HG02642 (cell line): ENCODE data around the gene ZSCAN10.

ENCODE experiments used
- ATAC-seq: cut with Tn5 transposase; IDR thresholded peaks from one replicate; pipeline ENCODE4 v1.9.1; 2021; ENCODE audit warnings: mild to moderate bottlenecking; ENCODE audit not compliant: unreplicated experiment, poor library complexity

ZSCAN10 gene

GRCh38 chr16:3112881-3113574 lies 13.9 kb upstream of the ZSCAN10 start:
- ATAC-seq = no peak

DNA sequence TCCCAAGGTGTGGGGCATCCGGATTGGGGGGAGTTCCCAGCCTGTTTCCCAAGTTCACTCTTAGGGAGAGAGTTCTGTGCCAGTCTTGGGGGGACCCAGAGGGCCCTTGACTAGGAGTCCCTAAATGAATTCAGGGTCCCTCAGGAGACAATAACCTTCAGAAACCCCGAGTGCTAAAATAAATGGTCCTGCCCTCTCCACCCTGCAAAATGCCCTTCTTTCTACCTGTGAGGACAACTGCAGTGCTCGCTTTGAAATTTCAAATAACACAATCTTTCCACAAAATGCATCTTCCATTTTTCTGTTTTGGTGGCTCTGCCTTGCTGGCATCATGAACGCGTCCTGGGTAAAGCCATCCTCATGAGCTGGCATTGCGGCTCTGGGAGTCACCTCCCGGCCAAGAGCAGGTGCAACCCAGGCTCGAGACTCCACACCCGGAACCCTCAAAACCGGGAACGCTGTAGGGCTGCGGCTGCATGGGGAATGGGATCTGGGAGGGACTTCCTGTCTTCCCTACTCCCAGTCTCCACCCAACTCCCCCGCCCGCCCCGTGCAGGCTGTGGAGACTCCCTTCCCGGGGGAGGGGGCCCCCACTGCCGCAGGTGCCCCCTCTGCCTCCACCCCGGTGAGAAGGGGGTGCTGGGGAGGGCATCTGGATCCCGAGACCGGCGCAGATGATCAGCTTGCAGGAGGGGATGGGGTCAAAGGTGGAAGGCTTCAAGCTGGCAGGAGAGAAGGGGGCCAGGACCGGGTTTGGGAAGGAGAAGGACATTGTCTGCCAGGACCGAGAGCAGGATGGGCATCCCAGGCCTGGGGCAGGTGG lies 13.2 kb upstream of the ZSCAN10 start, which contains the start of gene ZNF205:
Gene ZNF205 (plus strand): TSS at position 529 of the 823 bp plus-strand sequence. CDS start 845 bp downstream, outside the sequence.
- ATAC-seq = no peak

GRCh38 chr16:3106205-3106928 lies 7.3 kb upstream of the ZSCAN10 start:
- peak; percentile 89 for ATAC-seq

DNA sequence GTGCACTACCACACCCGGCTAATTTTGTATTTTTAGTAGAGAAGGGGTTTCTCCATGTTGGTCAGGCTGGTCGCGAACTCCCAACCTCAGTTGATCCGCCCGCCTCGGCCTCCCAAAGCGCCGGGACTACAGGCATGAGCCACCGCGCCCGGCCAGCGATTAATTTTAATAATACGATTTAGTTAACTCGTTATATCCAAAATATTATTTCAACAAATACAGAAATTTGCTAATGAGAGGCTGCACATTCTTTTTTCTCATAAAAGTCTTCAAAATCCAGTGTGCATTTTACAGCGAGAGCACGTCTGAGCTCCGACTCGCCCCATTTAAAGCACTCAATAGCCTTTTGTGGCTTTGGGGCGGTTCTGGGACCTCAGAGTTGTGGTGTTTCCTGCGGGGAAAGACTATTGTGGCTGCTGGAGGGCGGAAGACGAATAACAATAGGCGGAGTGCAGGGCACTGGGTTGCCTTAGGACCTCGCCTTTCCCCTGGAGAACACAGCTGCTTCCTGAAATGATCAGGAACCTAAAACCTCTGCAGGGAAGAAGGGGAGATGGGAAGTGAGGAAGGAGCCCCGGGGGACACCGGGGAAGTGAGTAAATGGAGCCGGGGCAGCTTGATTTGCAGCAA lies 2.9 kb upstream of the ZSCAN10 start:
- ATAC-seq = no peak

- ATAC-seq = no peak
These were observed 2.1 kb upstream of the ZSCAN10 start for GRCh38 chr16:3101018-3101840.

GRCh38 chr16:3099732-3100499 lies 822 bp upstream of the ZSCAN10 start:
- peak; percentile 66 for ATAC-seq

GRCh38 chr16:3099395-3099731 lies 269 bp upstream of the ZSCAN10 start:
- ATAC-seq = no peak

DNA sequence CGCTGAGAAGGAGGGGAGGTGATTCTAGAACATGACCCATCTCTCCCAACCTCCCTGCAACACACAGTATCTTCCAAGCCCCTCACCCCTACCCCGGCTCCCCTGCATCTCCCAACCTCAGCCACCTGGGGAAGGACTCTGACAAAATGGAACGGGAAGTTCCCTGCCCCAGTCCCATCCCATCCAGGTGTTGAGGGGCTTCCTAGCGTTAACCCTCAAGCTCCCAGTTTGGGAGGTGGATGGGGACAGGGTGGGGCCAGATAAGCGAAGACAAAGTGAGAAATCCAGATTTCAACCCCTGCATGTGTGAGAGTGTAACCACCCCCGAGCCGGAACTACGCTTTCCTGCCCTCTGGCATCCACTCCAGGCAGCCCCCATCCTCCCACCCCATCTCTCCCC lies 1.8 kb downstream of the ZSCAN10 start:
- no peak for ATAC-seq

DNA sequence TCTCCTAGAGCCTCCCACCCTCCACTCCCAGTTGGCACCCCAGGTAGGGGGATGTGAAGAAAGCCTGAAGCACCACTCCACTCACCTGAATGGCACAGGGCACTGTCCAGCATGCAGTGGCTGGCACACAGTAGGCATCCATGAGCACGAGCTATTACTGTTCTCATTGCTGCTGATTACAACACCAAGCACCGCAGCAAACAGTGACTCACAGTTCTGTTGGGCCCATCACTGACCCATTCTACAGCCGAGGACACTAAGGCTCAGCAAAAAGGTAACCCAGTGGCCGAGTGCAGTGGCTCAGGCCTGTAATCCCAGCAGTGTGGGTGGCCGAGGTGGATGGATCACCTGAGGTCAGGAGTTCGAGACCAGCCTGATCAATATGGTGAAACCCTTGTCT lies 2.7 kb downstream of the ZSCAN10 start:
- ATAC-seq = no peak

- peak; percentile 60 for ATAC-seq
These were observed 3.2 kb downstream of the ZSCAN10 start for GRCh38 chr16:3095869-3096268.

DNA sequence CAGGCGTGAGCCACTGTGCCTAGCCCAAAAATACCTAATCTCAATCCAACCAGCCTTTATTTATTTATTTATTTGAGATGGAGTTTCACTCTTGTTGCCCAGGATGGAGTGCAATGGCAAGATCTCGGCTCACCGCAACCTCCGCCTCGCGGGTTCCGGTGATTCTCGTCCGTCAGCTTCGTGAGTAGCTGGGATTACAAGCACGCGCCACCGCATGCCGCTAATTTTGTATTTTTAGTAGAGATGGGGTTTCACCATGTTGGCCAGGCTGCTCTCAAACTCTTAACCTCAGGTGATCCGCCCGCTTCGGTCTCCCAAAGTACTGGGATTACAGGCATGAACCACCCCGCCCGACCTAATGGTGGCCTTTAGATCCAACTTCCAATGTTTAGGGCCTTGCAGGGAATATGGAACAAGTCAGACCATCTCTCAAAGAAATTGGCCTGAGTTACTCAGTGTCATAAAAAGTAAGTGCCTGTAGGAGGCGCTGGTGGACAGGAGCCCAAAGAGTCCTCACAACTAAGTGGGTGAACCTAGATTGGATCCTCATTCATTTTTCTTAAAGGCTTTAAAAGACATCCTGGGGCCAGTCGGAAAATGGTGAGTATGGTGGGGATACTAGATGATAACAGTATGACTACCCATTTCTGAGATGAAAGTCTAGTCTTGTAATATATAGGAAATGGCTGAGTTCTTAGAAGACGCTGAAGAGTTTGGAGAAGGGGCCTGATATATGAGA lies 4.6 kb downstream of the ZSCAN10 start:
- ATAC-seq = no peak

DNA sequence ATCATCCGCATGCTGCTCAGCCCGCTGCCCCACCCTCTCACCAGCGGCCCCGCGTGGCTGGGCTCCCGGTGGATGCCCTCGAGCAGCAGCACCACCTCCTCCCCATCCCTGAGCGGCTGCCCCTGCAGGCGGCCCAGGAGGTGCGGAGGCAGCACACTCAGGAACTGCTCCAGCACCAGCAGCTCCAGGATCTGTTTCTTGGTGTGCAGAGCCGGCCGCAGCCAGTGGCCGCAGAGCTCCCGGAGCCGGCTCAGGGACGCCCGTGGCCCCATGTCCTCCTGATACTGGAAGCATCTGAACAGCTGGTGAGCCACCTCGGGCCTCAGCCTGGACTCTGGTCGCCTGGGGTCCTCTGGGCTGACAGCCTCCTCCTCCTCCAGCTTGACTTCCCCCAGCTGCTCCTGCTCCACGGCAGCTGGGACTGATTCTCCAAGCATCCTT lies 6.6 kb downstream of the ZSCAN10 start:
- no peak for ATAC-seq

DNA sequence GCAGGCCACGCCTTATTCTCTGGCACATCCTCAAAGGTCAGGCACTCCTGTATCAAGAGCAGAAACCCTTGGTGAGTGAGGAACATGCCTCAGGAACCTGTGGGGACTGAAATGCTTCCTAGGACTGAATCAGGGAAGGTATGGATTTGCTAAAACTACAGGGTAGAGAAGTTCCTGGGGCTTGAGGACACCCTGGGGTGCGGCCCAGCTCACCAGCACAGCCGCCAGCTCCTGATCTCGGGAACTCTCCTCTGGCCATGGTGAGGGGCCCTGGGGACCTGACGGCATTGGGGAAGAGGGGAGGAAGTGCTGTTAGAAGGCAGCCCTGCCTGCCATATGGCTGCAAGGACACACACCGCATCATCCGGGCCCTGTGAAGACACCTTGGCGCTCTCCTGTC lies 7.5 kb downstream of the ZSCAN10 start:
- no peak for ATAC-seq

GRCh38 chr16:3089717-3090592 lies 9.1 kb downstream of the ZSCAN10 start:
- ATAC-seq = no peak

- no peak for ATAC-seq
These were observed 10.0 kb downstream of the ZSCAN10 start for GRCh38 chr16:3088925-3089716.

DNA sequence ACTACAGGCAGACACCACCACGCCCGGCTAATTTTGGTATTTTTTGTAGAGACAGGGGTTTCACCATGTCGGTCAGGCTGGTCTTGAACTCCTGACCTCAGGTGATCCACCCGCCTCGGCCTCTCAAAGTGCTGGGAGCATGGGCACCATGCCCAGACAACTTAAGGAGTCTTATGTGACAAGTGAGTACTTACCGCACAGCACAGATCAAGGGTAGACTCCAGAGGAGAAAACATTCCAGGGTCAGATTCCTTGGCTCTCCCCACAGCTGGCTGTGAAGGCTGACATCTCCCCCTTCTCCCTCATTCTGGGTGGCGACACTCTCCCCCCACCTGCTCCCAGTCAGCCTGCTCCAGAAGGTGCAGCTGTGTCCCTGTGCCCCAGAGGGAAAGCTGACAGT lies 10.6 kb downstream of the ZSCAN10 start:
- ATAC-seq = no peak
